HG03432 (cell line): ENCODE data around the gene OR8J1.
"Not testable (repeated sequence)": the region's sequence is repeated elsewhere in the genome, so short reads cannot be mapped to it uniquely, and the experiment has no call there.

Experiments used
- ATAC-seq: cut with Tn5 transposase; IDR thresholded peaks from one replicate; pipeline ENCODE4 v1.9.1; 2021; ENCODE audit warnings: mild to moderate bottlenecking, moderate library complexity; ENCODE audit not compliant: unreplicated experiment

The OR8J1 gene, protein sequence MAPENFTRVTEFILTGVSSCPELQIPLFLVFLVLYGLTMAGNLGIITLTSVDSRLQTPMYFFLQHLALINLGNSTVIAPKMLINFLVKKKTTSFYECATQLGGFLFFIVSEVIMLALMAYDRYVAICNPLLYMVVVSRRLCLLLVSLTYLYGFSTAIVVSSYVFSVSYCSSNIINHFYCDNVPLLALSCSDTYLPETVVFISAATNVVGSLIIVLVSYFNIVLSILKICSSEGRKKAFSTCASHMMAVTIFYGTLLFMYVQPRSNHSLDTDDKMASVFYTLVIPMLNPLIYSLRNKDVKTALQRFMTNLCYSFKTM

DNA sequence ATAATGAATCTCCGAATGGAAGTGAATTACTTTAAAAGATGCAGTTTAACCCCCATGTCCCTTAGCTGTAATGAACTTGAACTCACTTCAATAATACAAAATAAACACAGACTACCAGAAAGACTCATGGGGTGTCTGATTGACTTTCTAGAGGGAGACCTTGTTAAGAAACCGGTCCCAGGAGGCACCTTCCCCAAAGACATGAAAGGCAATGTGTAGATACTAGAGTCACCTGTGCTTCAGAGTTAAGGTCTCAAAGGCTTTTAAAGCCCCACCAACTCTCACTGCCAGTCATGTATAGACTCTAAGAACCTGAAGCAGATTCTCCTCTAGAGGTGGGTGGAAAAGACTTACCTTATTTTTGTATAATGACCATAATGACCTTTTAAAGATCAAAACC lies at the start of gene OR8J1:
TSS of gene OR8J1 (plus strand) at position 301 of the 400 bp plus-strand sequence. CDS start 5,956 bp downstream, outside the sequence.
- ATAC-seq: no peak

DNA sequence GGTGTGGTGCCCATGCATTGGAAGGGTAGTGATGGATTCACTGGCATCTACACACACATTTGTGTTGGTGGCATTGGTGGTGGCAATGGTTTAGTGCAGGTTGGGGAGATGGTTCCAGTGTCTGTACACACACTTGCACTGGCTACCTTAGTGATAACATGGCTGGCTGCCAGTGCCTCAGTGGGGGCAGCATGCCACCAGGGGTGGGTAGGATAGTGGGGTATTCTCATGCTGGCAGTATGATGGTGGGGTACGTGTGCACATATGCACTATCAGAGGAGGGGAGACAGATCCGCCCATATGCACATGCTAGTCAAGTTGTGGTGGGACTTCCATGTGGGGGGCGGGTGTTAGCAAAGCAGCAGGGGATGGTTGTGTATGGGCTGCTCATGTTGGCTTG lies 46.3 kb upstream of the OR8J1 start:
- ATAC-seq: no peak

DNA sequence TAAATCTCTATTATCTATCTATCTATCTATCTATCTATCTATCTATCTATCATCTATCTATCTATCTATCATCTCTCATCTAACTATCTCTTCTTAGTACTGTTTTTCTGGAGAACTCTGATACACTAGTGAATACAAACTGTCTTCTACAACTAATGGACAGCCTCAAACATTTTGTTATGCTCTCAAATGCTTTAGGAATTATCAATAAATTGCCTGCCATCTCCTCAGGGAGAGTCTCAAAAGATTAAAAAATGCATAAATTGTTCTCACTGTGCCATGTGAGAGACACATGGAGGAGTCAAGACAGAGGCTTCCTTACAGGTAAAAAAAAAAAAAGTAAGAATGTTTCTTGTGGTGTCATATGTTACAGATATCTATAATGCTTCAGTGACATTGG lies 39.2 kb upstream of the OR8J1 start, which contains the start of gene OR8K3:
TSS of gene OR8K3 (plus strand) at position 301 of the 400 bp plus-strand sequence. CDS start 3,163 bp downstream, outside the sequence.
- ATAC-seq: no peak

DNA sequence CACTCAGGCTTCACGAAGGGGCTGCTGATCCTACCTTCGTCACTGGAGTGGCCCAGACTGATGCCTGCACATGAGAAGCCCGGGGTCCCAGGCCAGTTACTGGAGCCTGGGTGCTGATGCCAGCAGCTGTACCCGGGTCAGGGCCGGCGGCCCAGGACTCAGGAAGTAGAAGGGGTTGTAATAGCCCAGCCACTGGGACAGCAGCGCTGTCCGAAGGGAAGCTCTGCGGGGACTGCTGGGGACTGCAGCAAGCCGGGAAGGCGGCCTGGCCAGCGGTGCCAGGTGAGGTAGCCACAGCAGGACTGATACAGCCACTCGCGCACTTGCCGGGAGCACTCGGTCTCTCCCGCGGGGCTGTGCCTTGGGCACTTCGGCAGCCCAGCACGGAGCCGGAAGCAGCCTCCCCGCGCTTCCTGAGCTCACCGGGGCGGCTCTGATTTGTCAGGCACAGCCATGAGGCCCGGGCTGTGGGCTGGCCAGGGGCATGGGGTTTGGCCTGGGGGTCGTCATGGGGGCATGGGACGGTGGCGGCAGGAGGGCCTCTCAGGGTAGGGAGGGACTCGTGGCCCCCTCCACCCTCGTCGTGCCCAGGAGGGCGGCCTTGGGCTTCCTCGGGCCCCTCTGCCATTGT lies 22.1 kb upstream of the OR8J1 start:
- no peak for ATAC-seq

DNA sequence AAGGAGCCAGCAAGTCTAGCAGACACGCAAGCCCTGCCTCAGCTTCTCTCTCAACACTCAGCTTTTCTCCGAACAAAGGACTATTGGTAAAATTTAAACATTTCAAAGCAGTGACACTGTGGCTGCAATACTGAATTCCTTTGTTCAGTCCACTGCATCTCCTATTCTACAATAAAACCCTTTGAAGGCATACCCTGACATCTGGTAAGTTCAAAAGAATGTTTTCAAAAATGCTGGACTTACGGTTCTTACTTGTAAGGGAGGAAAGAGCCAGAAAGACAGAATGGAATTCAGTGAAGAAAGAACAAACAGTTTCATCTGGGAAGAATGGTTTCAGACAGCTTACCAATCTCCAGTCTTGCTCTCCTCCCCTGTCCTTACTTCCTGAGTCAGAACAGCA lies 20.9 kb upstream of the OR8J1 start:
- ATAC-seq: no peak

DNA sequence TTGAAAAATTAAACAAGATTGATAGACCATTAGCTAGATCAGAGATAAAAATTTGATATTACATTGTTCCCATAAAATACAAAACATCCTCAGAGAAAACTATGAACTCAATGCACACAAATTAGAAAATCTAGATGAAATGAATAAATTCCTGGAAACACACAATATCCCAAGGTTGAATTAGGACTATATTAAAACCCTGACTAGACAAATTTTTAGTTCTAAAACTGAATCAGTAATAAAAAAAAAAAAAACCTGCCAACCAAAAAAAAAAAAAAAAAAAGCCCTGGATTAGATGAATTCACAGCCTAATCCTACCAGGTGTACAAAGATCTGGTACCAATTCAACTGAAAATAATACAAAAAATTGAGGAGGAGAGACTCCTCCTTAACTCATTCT lies 13.8 kb upstream of the OR8J1 start:
- ATAC-seq: no peak

DNA sequence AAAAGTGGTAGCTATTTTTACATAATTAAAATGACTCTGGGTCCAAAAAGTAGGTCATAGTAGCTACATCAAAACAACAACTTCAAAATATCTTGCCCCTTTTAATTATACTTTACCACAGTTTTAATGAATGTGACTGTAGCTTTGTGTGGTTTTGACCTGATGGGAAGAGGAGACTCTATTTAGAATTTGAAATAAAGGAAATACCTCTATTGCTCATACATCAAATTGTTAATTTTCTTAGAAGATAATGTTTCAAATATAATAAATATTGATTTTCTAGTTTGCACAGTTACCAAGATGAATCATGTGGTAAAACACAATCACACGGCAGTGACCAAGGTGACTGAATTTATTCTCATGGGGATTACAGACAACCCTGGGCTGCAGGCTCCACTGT lies 8.4 kb upstream of the OR8J1 start, which contains the start of gene OR8K1:
TSS of gene OR8K1 (plus strand) at position 301 of the 400 bp plus-strand sequence. CDS start at position 301, 0 bp downstream.
- no peak for ATAC-seq

DNA sequence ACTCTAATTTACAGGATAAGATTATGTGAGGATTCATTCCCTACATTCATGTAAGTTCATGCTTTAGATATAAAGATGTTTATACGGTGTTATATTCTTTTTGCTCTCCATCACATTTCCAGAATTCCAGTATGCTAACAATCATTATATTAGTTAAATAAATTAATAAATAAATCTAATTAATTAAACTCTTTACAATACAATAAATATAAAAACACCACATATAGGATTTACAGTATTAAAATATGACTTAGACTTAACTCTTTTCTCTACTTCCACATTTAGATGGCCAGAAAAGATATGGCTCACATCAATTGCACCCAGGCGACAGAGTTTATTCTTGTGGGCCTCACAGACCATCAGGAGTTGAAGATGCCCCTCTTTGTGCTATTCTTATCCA lies 21.2 kb downstream of the OR8J1 start, which contains the start of gene OR8U1:
TSS of gene OR8U1 (plus strand) at position 301 of the 400 bp plus-strand sequence. CDS start at position 301, 0 bp downstream.
- ATAC-seq: no peak

DNA sequence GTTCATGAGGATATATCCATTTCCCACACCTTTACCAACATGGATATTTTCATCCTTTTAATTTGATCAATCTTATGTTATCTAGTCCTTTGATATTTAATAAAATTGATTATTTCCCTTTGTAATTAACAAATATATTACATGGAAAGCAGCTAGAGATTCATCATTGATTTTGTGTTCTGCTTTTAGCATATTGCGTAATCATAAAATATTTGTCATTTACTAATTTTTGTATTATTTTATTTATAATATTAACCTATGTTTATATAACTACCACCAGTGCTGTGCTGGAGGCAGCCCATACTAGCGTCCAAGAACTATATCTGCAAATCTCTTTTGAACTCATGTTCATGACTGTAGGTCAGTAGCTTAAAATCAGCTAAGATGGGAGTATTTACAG lies 26.0 kb downstream of the OR8J1 start:
- ATAC-seq: no peak

DNA sequence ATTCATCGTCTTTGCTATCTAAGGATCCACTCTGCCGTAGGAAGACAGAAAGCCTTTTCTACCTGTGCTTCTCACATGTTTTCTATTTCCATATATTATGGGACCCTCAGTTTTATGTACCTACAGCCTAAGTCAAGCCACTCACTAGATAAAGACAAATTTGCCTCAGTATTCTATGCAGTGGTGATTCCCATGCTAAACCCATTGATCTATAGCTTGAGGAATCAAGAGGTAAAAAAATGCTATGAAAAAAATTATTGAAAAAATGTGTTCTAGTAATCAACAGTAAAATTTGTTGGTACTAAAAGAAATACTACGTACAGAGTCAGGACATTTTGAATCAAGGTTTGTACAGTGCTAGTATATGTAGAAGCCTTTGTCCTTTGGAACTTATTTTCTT lies 40.3 kb downstream of the OR8J1 start:
- no peak for ATAC-seq

DNA sequence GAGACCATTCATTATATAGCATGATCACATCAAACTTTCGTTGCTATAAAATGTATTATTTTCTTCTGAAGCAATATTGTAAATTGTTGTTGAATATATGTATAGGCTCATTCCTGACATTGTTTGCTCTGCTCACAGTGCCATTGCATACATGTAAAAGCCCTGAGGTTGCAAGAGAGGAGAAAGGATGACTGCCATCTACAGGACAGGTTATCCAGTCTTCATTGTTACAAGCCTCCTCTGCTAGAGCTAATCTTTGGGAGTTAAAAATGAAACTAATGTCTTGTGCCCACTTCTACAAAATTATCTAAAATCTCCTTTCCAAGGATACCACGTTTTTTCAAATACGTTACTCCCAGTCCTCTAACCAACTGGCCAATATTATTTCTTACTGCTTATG lies 42.0 kb downstream of the OR8J1 start:
- ATAC-seq: no peak

DNA sequence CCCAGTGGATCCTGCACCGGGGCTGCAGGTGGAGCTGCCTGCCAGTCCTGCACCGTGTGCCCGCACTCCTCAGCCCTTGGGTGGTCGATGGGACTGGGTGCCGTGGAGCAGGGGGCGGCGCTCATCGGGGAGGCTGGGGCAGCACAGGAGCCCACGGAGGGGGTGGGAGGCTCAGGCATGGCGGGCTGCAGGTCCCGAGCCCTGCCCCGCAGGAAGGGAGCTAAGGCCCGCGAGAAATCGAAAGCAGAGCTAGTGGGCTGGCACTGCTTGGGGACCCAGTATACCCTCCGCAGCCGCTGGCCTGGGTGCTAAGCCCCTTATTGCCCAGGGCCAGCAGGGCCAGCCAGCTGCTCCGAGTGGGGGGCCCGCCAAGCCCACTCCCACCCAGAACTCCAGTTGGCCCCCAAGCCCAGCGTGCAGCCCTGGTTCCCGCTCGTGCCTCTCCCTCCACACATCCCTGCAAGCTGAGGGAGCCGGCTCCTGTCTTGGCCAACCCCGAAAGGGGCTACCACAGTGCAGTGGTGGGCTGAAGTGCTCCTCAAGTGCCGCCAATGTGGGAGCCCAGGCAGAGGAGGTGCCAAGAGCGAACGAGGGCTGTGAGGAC lies 47.9 kb downstream of the OR8J1 start:
- ATAC-seq: not testable (repeated sequence)

DNA sequence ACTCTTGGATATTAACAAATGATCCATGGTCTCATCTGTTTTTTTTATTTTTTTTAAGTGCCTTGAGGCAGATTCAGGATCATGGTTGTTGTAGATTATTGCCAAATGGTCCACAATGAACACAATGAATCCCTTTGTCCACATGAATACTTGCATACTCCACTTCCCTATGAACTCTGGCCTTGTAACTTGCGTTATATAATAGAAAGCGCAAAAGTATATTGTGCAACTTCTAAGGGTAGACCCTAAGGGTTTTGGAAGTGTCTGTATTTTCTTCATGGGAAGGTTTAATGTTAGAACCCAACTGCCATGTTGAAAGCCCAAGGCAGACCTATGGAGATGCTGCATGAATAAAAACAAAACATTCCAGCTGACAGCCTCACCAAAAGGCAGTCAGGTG lies 50.3 kb downstream of the OR8J1 start:
- ATAC-seq: no peak

DNA sequence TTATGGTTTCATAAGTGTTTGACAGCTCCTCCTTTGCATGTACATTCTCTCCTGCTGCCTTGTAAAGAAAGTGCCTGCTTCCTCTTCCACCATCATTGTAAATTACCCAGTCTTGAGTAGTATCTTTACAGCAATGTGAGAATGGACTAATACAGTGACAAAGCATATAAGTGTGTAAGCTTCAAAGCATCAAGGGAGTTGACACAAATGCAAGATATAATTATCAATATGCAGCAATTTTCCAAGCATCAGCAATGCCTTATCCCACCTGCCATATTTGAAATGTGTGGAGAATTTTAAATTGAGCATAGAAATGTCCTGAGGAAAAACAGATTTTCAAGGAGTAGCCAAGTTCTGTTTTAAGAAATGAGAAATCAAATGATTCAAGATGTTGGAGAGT lies 56.7 kb downstream of the OR8J1 start:
- ATAC-seq: no peak
